GM18909 (cell line): ENCODE measurements around the gene B4GALT3.

ENCODE experiments used
- ATAC-seq: cut with Tn5 transposase; IDR thresholded peaks from one replicate; pipeline ENCODE4 v1.9.1; 2021; ENCODE audit warnings: mild to moderate bottlenecking; ENCODE audit not compliant: unreplicated experiment, poor library complexity

B4GALT3 gene

DNA sequence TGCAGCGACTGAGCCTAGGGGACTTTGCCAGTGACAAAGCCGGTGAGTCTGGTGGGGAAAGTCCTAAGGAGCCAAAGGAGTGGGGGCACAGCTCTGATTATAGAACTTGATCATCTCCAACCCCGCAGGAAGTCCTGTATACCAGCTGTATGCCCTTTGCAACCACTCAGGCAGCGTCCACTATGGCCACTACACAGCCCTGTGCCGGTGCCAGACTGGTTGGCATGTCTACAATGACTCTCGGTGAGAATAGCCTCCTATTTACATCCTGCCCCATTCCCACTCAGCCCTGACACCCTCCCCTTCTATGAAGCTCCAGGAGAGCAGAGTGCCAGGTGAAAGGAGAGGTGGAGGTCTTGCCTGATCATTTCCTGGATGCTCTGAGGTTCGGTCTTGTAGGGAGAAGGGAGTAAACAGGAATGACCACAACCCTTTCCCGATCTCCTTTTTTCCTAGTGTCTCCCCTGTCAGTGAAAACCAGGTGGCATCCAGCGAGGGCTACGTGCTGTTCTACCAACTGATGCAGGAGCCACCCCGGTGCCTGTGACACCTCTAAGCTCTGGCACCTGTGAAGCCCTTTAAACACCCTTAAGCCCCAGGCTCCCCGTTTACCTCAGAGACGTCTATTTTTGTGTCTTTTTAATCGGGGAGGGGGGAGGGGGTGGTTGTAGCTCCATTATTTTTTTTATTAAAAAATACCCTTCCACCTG is 12.3 kb downstream of the B4GALT3 start:
- no peak for ATAC-seq

DNA sequence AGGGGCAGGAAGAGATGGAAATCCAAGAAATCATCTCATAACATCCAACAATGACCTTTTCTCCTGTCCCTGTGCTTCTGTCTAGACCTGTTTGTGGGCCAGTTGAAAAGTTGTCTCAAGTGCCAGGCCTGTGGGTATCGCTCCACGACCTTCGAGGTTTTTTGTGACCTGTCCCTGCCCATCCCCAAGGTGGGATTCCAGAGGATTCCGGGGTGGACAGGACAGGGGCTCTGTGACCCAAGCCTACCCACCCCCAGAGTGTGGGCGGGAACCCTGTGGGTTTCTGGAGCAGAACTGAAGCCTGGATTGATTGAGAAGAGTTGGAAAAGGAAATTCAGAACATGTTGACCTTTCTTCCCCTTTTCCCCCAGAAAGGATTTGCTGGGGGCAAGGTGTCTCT is 13.5 kb downstream of the B4GALT3 start:
- no peak for ATAC-seq

DNA sequence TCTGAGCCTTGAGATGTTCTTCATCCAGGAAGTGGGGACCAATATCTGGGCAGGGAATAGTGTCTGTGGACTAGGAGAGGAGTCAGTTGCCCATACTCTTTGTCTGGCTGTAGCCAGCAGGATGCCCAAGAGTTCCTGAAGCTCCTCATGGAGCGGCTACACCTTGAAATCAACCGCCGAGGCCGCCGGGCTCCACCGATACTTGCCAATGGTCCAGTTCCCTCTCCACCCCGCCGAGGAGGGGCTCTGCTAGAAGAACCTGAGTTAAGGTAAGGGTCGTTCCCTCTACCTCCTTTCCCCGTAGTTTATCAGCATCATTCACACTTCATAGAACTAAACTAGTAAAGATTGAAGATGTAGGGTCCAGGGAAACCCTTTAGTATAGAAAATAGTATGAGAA is 14.5 kb downstream of the B4GALT3 start:
- no peak for ATAC-seq

DNA sequence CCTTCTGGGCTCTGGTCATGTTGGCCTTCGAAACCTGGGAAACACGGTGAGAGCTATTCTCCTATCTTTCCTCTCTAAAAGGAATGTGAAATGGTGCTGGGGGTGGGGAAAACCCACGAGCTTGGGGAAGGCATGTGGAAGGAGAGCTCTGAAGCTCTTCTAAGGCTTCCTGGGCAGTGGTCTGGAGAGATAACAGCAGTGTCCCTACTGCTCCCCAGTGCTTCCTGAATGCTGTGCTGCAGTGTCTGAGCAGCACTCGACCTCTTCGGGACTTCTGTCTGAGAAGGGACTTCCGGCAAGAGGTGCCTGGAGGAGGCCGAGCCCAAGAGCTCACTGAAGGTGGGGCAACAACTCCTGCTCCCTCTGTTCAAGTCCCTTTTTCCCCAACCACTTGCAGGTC is 15.3 kb downstream of the B4GALT3 start:
- no peak for ATAC-seq

DNA sequence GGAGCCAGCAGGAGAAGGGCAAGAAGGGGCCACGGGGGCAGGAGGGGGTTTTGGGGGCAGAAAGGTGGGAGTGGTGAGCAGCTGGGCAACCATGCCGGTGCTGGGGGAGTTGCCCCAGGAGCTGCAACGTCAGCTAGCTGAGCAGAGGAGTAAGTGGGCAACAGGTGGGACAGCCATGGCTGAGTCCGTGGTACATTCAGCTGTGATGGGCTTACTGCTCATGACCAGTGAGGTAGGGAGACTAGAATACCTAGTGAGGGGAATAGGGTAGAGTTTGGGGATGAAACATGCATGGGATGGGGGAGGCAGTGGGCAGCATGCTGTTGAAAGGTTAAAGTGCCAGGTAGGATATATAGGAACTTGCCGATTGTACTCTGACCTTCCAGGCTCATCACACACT is 15.7 kb downstream of the B4GALT3 start:
- ATAC-seq, result no peak

DNA sequence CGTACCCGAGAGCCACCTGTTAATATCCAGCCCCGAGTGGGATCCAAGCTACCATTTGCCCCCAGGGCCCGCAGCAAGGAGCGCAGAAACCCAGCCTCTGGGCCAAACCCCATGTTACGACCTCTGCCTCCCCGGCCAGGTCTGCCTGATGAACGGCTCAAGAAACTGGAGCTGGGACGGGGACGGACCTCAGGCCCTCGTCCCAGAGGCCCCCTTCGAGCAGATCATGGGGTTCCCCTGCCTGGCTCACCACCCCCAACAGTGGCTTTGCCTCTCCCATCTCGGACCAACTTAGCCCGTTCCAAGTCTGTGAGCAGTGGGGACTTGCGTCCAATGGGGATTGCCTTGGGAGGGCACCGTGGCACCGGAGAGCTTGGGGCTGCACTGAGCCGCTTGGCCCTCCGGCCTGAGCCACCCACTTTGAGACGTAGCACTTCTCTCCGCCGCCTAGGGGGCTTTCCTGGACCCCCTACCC is 16.6 kb downstream of the B4GALT3 start:
- no peak for ATAC-seq

DNA sequence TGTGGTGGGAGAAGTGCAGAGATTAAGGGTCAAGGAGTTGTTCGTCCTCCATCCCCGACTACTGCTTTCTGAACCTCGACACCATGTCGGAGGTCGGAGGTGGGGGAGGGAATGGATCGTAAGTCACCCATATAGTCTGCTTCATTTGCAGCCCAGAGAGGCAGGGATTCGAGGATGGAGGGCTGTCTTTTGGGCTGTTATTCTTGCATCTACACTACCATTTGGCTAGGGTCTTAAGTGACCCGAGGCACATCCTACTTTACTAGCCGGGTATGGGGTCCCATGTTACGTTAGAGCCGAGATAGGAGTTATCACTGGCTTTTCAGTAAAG is 17.4 kb downstream of the B4GALT3 start:
- no peak for ATAC-seq

DNA sequence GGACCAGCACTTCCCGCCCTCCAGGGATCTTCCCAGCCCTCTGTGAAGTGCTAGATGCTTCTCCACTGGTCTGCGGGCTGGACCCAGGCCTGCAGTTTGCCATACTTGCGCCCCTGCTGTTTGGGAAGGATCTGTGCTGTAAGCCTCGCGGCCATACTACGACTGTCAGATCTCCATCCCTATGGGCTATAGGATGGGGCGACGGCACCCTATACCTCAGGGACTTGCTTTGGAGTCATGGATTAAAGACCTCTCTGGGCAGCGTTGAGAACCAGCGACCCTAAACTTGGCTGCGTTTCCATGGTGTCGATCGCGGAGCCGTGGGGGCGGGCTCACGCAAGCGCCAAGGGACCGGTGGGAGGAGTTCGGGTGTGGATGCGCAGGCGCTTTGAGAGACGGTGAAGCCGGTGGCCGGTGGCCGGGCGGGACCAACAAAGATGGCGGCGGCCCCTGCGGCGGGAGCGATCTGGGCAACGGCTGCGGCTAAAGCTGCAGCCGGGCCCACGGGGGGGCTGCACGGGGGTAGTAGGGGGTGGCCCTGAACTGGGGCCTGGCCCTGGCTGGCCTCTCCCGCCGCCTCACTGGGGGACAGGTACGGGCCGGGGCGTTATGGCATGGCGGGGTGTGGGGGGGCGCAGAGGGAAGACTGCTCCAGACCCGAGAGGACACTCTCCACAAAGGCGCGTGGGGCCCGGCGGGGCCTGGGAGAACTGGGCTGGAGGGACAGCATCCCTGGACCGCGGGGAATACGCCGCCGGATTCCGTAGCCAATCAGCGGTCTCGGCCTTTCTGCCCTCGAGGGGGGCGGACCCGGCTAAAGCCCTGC is 18.0 kb downstream of the B4GALT3 start, which contains the start of gene USP21:
Gene USP21 (plus strand): TSS at position 414 of the 826 bp plus-strand sequence. CDS start 1,141 bp downstream, outside the sequence.
- peak; percentile 87 for ATAC-seq

DNA sequence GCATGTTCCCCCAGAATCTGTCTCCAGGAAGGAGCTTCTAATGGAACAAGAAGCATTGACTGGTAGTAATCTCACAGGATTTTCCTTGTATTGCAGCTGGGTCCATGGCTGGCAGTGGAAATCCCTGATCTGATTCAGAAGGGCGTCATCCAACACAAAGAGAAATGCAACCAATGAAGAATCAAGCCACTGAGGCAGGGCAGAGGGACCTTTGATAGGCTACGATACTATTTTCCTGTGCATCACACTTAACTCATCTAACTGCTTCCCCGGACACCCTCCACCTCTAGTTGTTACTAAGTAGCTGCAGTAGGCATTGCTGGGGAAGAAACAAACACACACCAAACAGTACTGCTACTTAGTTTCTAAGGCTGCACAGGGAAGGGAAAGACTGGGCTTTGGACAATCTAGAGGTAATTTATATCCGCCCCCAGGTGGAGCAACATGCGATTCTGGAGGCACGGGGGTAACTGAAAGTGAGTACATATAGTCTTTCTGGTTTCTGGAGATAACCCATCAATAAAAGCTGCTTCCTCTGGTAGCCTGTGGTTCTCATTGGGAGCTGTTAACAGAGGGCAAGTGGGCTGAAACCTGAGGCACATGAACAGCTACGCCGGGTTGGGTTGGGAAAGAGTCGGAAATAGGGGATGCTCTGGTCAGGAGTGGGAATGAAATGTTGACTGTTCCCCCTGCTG is 18.8 kb downstream of the B4GALT3 start:
- no peak for ATAC-seq

DNA sequence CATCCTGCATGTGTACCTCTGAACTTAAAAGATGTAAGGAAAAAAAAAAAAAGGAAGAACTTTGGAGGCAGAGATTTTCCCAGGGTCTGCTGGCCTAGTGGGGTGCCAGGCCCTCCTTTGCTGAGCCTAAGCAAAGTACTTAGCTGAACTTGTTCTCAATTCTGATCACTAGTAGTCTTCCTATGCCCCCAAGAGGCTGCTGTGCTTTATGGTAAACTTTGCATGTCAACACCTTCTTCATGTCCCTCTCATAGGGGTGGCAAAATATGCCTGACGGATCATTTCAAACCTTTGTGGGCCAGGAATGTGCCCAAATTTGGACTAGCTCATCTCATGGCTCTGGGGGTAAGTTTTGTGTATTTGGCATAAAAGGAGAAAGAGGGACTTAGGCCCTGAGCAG is 19.4 kb downstream of the B4GALT3 start:
- no peak for ATAC-seq

DNA sequence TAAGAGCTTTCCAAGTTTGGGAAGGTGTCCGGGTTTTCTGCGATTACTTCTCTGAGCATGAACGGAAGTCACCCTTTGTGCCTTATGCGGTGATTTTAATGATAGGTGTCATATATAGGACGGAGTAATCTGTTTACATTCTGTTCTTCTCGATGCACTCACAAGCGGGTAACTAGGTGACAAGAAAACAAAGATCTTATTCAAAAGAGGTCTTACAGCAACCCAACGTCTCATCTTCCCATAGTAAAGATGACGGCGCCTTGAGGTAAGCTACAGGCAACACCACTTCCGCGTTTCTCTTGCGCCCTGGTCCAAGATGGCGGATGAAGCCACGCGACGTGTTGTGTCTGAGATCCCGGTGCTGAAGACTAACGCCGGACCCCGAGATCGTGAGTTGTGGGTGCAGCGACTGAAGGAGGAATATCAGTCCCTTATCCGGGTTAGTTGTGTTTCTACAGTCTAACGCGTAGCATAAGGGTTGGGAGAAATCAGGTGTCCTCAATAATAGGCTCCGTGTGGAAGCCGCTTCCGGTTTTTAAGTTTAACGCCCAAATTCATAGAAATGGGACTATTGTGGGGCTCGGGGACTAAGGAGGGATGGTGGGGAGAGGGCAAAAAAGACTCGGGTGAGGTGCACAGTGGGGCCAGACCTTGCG is 23.5 kb downstream of the B4GALT3 start, which contains the start of gene UFC1:
Gene UFC1 (plus strand): TSS at position 297 of the 656 bp plus-strand sequence. CDS start 20 bp downstream, at position 317.
- ATAC-seq, result peak; percentile 94

DNA sequence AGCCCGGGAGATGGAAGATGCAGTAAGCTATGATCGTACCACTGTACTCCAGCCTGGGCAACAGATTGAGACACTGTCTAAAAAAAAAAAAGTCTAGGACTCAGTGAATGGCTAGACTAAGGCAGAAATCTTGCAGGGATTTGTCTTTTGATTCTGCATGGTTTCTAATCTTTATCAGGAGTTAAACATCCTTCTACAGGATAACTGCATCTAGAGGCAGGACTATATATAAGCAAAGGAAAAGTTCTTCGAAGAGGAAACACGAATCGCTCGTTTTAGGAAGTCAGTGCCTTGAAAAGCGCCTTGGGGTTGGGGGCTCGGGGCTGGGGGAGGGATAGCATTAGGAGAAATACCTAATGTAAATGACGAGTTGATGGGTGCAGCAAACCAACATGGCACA is 24.1 kb downstream of the B4GALT3 start:
- ATAC-seq, result peak; percentile 8

DNA sequence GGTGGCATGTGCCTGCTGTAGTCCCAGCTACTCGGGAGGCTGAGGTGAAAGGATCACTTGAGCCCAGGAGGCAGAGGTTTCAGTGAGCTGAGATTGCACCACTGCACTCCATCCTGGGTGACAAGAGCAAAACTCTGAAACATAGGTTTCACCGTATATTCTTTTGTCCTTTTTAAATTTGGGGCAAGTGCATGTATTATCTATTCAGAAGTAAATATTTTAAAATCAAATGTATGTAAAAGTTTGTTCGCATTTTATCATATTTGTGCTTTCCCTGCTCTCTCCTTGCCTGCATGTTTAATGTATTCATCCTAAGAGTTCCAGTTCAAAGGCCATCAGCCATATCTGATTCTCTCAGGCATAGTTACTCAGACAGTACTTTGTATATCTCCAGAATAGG is 31.5 kb downstream of the B4GALT3 start:
- no peak for ATAC-seq

DNA sequence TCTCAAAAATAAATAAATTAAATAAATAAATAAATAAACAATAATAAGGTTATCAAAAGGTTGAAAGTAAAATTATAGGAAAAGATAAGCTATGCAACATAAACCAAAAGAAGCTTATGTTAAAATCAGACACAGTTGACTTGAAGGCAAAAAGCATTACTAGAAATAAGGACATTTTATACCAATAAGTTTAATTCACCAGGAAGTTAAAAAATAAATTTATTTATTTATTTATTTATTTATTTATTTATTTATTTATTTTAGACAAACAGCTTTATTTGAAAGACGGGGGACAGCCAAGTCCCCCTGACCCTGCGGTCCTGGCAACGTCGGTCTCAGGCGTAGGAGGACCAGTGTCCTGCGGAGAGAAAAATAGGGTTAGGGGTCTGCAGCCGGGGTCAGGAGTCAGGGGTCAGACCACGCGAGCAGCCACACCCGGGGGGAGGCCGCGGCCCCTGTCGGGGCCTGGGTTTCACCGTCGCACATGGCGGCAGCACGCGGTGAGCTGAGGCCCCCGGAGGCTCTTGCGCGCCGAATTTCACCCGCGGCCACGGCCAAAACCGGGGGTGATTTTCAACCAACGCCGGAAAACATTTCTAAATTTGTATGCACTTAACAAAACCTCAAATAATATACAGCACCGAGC is 36.4 kb downstream of the B4GALT3 start:
- ATAC-seq, result no peak

DNA sequence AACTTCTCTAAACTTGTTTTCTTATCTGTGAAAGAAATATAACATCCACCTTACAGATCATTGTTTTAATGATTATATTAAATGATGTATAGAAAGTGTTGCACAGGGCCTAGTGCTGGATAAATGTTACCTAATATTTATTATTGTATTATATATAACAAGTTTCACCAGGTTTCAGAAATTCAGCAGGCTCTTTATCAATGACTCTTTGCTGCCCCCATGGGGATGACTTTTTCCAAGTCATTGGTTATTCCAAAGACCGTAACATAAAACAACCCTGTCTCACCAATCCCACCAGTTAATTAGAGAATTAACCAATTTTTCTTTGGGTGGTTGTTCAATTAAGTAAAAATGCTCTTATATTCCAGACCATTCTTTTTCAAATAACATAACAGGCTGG is 37.5 kb downstream of the B4GALT3 start:
- no peak for ATAC-seq

DNA sequence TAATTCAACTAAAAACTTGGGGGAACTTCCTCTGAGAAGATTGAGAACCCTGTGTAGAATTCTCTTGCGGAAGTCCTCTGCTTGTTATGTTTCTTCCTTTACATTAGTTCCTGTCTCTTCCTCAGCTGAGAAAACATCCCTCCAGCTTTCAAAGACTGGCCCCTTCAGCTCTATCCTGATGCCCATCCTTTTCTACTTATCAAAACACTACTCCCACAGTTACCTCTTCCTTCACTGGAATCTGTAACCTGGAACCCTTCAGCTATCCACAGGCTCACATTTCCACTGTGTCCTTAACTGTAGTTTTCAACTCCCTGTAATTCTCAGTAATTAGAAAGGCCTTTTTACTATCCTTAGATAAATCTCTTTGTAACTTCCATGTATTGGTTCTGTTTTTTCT is 38.9 kb downstream of the B4GALT3 start:
- no peak for ATAC-seq

DNA sequence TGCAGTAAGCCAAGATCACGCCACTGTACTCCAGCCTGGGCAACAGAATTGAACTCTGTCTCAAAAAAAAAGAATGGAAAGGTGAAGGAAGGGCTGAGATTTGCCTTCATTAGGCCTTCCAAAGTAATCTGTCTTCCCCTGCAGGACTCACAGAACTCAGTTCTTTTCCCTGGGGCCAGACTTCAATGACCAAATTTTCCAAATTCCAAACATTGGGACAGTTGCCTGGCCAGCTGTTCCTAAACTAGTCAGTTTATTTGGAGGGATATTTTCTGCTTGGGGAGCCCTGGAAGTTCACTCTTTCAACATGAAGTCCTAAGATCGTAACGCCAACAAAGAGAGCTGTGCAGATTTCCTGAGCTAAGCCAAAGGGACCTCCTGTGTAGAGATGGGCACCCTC is 39.4 kb downstream of the B4GALT3 start:
- no peak for ATAC-seq

DNA sequence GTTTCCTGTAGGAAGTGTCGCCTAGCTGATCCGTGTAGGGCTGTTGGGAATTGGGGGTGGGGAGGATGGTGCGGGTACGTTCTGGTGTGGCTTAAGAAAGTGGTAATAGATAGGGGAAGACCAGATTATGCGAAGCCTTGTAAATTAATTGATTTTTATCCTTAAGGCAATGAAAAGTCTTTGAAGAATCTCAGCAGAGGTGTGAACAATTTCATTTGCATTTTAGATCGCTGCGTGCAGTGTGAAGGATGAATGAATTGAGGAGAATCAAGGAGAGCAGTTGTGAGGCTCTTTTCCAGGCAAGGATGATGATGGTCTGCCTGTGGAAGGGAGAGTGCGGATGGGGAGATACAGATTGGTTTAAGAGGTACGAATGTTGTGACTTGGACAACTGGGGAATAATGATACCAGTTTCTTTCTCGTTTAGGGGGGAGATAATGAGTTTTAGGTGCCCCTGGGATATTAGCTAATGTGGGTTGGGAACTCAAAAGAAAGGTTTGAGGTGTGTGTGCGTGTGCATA is 44.0 kb downstream of the B4GALT3 start:
- ATAC-seq, result peak; percentile 7

DNA sequence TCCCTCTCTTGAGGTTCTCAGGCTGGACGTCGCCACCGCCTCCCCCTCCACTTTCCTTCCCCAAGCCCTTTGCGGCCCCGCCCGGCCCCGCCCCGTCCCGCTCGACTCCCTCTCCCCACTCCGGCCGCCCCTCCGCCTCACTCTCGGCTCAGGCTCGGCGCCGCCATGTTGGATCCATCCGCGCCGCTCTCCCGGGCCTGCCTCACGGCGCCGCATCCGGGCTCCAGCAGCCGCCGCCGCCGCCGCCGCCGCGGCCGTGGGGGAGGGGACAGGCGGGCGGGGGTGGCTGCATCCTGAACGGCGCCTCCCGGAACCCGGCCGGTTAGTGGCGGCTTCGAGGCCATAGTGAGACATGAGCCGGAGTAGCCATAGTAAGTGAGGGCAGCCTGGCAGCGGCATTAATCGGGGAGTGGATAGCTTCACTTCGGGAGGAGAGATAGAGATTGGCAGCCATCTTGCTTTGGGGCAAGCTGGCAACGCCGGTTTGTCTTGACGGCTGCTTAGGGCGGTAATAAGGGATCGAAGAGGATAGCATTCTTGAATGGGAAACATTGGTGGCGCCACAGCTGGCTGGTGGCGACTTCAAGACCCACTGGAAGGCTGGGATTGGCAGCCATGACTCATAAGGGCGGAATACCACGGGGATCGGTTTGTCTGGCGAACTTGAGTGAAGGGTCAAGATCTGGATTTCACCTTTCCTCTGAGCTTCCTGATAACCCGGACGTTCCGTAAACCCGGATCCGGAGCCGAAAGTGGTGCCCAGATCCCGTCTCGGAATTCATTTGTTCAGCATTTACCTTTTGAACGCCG is 44.7 kb downstream of the B4GALT3 start, which contains the start of gene DEDD:
Gene DEDD (minus strand): TSS at position 258 of the 810 bp plus-strand sequence. CDS start 8,205 bp downstream, outside the sequence.
- peak; percentile 92 for ATAC-seq
